Measurements from ENCODE around the gene KDSR.

The KDSR gene

GRCh38 chr18:63321291-63321690 lies 45.7 kb downstream of the KDSR start:
- Mint-ChIP-seq H3K4me1 (ENCODE audit: low read depth) (peaks cover 43% of the 10 kb centered on the region), H3K27ac (no peak overlapping the region), H3K9me3 (no peaks in the 10 kb centered on the region), H3K27me3 (peaks cover 22% of the 10 kb centered on the region), H3K4me3 (peak overlapping the region; percentile 73), H3K36me3 (ENCODE audit: low read depth) (no peaks in the 10 kb centered on the region)
- intact Hi-C loops (cut with micrococcal nuclease): no loop called here

- Mint-ChIP-seq H3K4me3 (peak overlapping the region; percentile 73), H3K9me3 (no peaks in the 10 kb centered on the region), H3K27ac (peak overlapping the region; percentile 80), H3K27me3 (peaks cover 22% of the 10 kb centered on the region), H3K36me3 (ENCODE audit: low read depth) (no peaks in the 10 kb centered on the region), H3K4me1 (ENCODE audit: low read depth) (peaks cover 43% of the 10 kb centered on the region)
- intact Hi-C loops (cut with micrococcal nuclease): no loop called here
These were observed 46.1 kb downstream of the KDSR start for GRCh38 chr18:63320975-63321265.

- peak overlapping the region; percentile 81 for H3K4me3 Mint-ChIP-seq
These were observed 46.7 kb downstream of the KDSR start for GRCh38 chr18:63320123-63320974.

GRCh38 chr18:63319383-63320122 lies 47.5 kb downstream of the KDSR start, which contains the start of gene BCL2:
Gene BCL2 (minus strand): TSS chr18:63319769.
- H3K4me1 Mint-ChIP-seq (ENCODE audit: low read depth): peaks cover 43% of the 10 kb centered on the region
- H3K27me3 Mint-ChIP-seq: peaks cover 22% of the 10 kb centered on the region
- H3K9me3 Mint-ChIP-seq: no peaks in the 10 kb centered on the region
- peak within 1 kb of the TSS; percentile 81 for H3K4me3 Mint-ChIP-seq
- intact Hi-C loops (cut with micrococcal nuclease): loop anchor here (5.0 to 10.0 kb wide), 2 partner anchors 55 to 82 kb away; no protein-coding TSS in a partner anchor
- H3K27ac Mint-ChIP-seq: peak within 1 kb of the TSS; percentile 80
- H3K36me3 Mint-ChIP-seq (ENCODE audit: low read depth): no peaks in the 10 kb centered on the region

More at GRCh38 chr18:63320123-63320974, 46.7 kb downstream of the KDSR start:
- peaks cover 43% of the 10 kb centered on the region for H3K4me1 Mint-ChIP-seq (ENCODE audit: low read depth)
- H3K27ac Mint-ChIP-seq: peak overlapping the region; percentile 80
- peaks cover 22% of the 10 kb centered on the region for H3K27me3 Mint-ChIP-seq
- intact Hi-C loops (cut with micrococcal nuclease): no loop called here
- no peaks in the 10 kb centered on the region for H3K36me3 Mint-ChIP-seq (ENCODE audit: low read depth)
- H3K9me3 Mint-ChIP-seq: no peaks in the 10 kb centered on the region

GRCh38 chr18:63318889-63319382 lies 48.1 kb downstream of the KDSR start:
- H3K4me1 Mint-ChIP-seq (ENCODE audit: low read depth): peaks cover 43% of the 10 kb centered on the region
- H3K9me3 Mint-ChIP-seq: no peaks in the 10 kb centered on the region
- H3K36me3 Mint-ChIP-seq (ENCODE audit: low read depth): no peaks in the 10 kb centered on the region
- peak overlapping the region; percentile 81 for H3K4me3 Mint-ChIP-seq
- peaks cover 22% of the 10 kb centered on the region for H3K27me3 Mint-ChIP-seq
- intact Hi-C loops (cut with micrococcal nuclease): loop anchor here (5.0 to 10.0 kb wide), 2 partner anchors 54 to 82 kb away; no protein-coding TSS in a partner anchor
- H3K27ac Mint-ChIP-seq: peak overlapping the region; percentile 80

- peaks cover 22% of the 10 kb centered on the region for H3K27me3 Mint-ChIP-seq
- H3K36me3 Mint-ChIP-seq (ENCODE audit: low read depth): no peaks in the 10 kb centered on the region
- H3K4me1 Mint-ChIP-seq (ENCODE audit: low read depth): peaks cover 43% of the 10 kb centered on the region
- H3K4me3 Mint-ChIP-seq: peak overlapping the region; percentile 81
- no peaks in the 10 kb centered on the region for H3K9me3 Mint-ChIP-seq
- H3K27ac Mint-ChIP-seq: peak overlapping the region; percentile 80
- intact Hi-C loops (cut with micrococcal nuclease): loop anchor here (5.0 to 10.0 kb wide), 2 partner anchors 53 to 81 kb away; no protein-coding TSS in a partner anchor
These were observed 48.8 kb downstream of the KDSR start for GRCh38 chr18:63317982-63318888.

- peak overlapping the region; percentile 80 for H3K27ac Mint-ChIP-seq
- H3K4me1 Mint-ChIP-seq (ENCODE audit: low read depth): peaks cover 36% of the 10 kb centered on the region
- no peak overlapping the region for H3K4me3 Mint-ChIP-seq
- intact Hi-C loops (cut with micrococcal nuclease): loop anchor here (5.0 to 10.0 kb wide), 2 partner anchors 53 to 80 kb away; no protein-coding TSS in a partner anchor
- no peaks in the 10 kb centered on the region for H3K36me3 Mint-ChIP-seq (ENCODE audit: low read depth)
- no peaks in the 10 kb centered on the region for H3K9me3 Mint-ChIP-seq
- peaks cover 22% of the 10 kb centered on the region for H3K27me3 Mint-ChIP-seq
These were observed 49.5 kb downstream of the KDSR start for GRCh38 chr18:63317556-63317946.

- no peaks in the 10 kb centered on the region for H3K36me3 Mint-ChIP-seq (ENCODE audit: low read depth)
- H3K4me1 Mint-ChIP-seq (ENCODE audit: low read depth): peaks cover 30% of the 10 kb centered on the region
- no peaks in the 10 kb centered on the region for H3K9me3 Mint-ChIP-seq
These were observed 50.1 kb downstream of the KDSR start for GRCh38 chr18:63316612-63317555.

GRCh38 chr18:63315876-63316275 lies 51.1 kb downstream of the KDSR start:
- intact Hi-C loops (cut with micrococcal nuclease): loop anchor here (5.0 to 10.0 kb wide), 2 partner anchors 51 to 79 kb away; no protein-coding TSS in a partner anchor

More at GRCh38 chr18:63316612-63317555, 50.1 kb downstream of the KDSR start:
- Mint-ChIP-seq H3K4me3 (no peak overlapping the region), H3K27ac (no peak overlapping the region), H3K27me3 (peaks cover 22% of the 10 kb centered on the region)
- intact Hi-C loops (cut with micrococcal nuclease): loop anchor here (5.0 to 10.0 kb wide), 2 partner anchors 52 to 80 kb away; no protein-coding TSS in a partner anchor

GRCh38 chr18:63315131-63315662 lies 51.8 kb downstream of the KDSR start:
- intact Hi-C loops (cut with micrococcal nuclease): loop anchor here (5.0 to 10.0 kb wide), 2 partner anchors 50 to 78 kb away; no protein-coding TSS in a partner anchor
- no peaks in the 10 kb centered on the region for H3K36me3 Mint-ChIP-seq (ENCODE audit: low read depth)
- peaks cover 19% of the 10 kb centered on the region for H3K27me3 Mint-ChIP-seq
- no peak overlapping the region for H3K27ac Mint-ChIP-seq
- no peak overlapping the region for H3K4me3 Mint-ChIP-seq
- no peaks in the 10 kb centered on the region for H3K9me3 Mint-ChIP-seq
- H3K4me1 Mint-ChIP-seq (ENCODE audit: low read depth): peaks cover 20% of the 10 kb centered on the region

More at GRCh38 chr18:63315876-63316275, 51.1 kb downstream of the KDSR start:
- H3K4me1 Mint-ChIP-seq (ENCODE audit: low read depth): peaks cover 24% of the 10 kb centered on the region
- no peak overlapping the region for H3K27ac Mint-ChIP-seq
- peaks cover 19% of the 10 kb centered on the region for H3K27me3 Mint-ChIP-seq
- H3K36me3 Mint-ChIP-seq (ENCODE audit: low read depth): no peaks in the 10 kb centered on the region
- H3K4me3 Mint-ChIP-seq: no peak overlapping the region
- H3K9me3 Mint-ChIP-seq: no peaks in the 10 kb centered on the region

- Mint-ChIP-seq H3K27me3 (peaks cover 17% of the 10 kb centered on the region), H3K9me3 (no peaks in the 10 kb centered on the region), H3K36me3 (ENCODE audit: low read depth) (no peaks in the 10 kb centered on the region), H3K4me1 (ENCODE audit: low read depth) (peaks cover 18% of the 10 kb centered on the region), H3K27ac (no peak overlapping the region), H3K4me3 (no peak overlapping the region)
- intact Hi-C loops (cut with micrococcal nuclease): loop anchor here (10.0 kb wide), 1 partner anchor 49 kb away; no protein-coding TSS in a partner anchor
These were observed 52.8 kb downstream of the KDSR start for GRCh38 chr18:63314062-63314790.

All from dendritic cell treated with granulocyte-macrophage colony-stimulating factor and Interleukin-4, amounts not matched to agents 40 ng/mL and 50 ng/mL, for 4 days (primary cell).